GM23338 (cell line): ENCODE data around the gene SNAPC4. TPM values are rescaled to one million over a fixed set of nuclear protein-coding genes. Genes with fewer than 3 reads are reported as not detected.

Experiments used
- ATAC-seq: fragments of 200-7000 bp; cut with Tn5 transposase; 3 replicates; pipeline ENCODE4 v1.9.1; 2020
- DNase-seq: peaks from one replicate; pipeline ENCODE4 v3.0.0-alpha.2; 2015; ENCODE audit warnings: low spot score
- H2AFZ ChIP-seq: fragments of 200-600 bp; sonication (generic); 2 replicates; pipeline ENCODE4 v1.8.0; 2016; ENCODE audit warnings: antibody characterized with exemption, mild to moderate bottlenecking, moderate library complexity
- H3F3A ChIP-seq: fragments of 200-600 bp; sonication (generic); replicated peaks from 2 replicates; pipeline ENCODE4 v1.8.0; 2017; ENCODE audit warnings: antibody characterized with exemption, mixed run types, low read depth
- H3K27ac ChIP-seq: fragments of 200-600 bp; sonication (generic); 2 replicates; pipeline ENCODE4 v1.6.1; 2016; ENCODE audit warnings: low read depth
- H3K27me3 ChIP-seq: fragments of 200-600 bp; sonication (generic); 2 replicates; pipeline ENCODE4 v1.8.0; 2016; ENCODE audit warnings: mild to moderate bottlenecking, mixed run types, moderate library complexity; ENCODE audit not compliant: insufficient read depth
- H3K36me3 ChIP-seq: fragments of 200-600 bp; sonication (generic); 2 replicates; pipeline ENCODE4 v1.8.0; 2016; ENCODE audit warnings: mild to moderate bottlenecking; ENCODE audit not compliant: insufficient read depth
- H3K4me1 ChIP-seq: fragments of 200-600 bp; sonication (generic); 2 replicates; pipeline ENCODE4 v1.8.0; 2016; ENCODE audit warnings: mild to moderate bottlenecking, moderate library complexity; ENCODE audit not compliant: insufficient read depth
- H3K4me2 ChIP-seq: fragments of 200-600 bp; sonication (generic); 2 replicates; pipeline ENCODE4 v1.7.1; 2017; ENCODE audit warnings: mixed run types
- H3K4me3 ChIP-seq: fragments of 200-600 bp; sonication (generic); 2 replicates; pipeline ENCODE4 v1.6.1; 2016; ENCODE audit warnings: mixed run types
- H3K79me2 ChIP-seq: fragments of 200-600 bp; sonication (generic); replicated peaks from 2 replicates; pipeline ENCODE4 v1.8.0; 2017; ENCODE audit warnings: mild to moderate bottlenecking; ENCODE audit not compliant: insufficient read depth
- H3K9me2 ChIP-seq: fragments of 200-600 bp; sonication (generic); 2 replicates; pipeline ENCODE4 v1.8.0; 2017; ENCODE audit not compliant: insufficient read depth
- H4K20me1 ChIP-seq: fragments of 200-600 bp; sonication (generic); replicated peaks from 2 replicates; pipeline ENCODE4 v1.8.0; 2017; ENCODE audit warnings: mild to moderate bottlenecking; ENCODE audit not compliant: insufficient read depth
- H3K27ac Mint-ChIP-seq: 2 replicates; pipeline ENCODE4 v1.8.0; 2020; ENCODE audit warnings: inconsistent platforms, mild to moderate bottlenecking, moderate library complexity, mixed read lengths
- H3K27me3 Mint-ChIP-seq: 3 replicates; pipeline ENCODE4 v1.8.0; 2022; ENCODE audit warnings: low read depth, mild to moderate bottlenecking, moderate library complexity, mixed read lengths, inconsistent platforms; ENCODE audit not compliant: insufficient read depth, poor library complexity
- H3K36me3 Mint-ChIP-seq: 3 replicates; pipeline ENCODE4 v1.8.0; 2021; ENCODE audit warnings: low read depth, mild to moderate bottlenecking, inconsistent platforms, moderate library complexity, mixed read lengths
- H3K4me1 Mint-ChIP-seq: 3 replicates; pipeline ENCODE4 v1.8.0; 2020; ENCODE audit warnings: mild to moderate bottlenecking, inconsistent platforms, mixed read lengths
- H3K4me3 Mint-ChIP-seq: 3 replicates; pipeline ENCODE4 v1.8.0; 2021; ENCODE audit warnings: moderate library complexity, mild to moderate bottlenecking, inconsistent platforms, mixed read lengths
- H3K9me3 Mint-ChIP-seq: 3 replicates; pipeline ENCODE4 v1.8.0; 2020; ENCODE audit warnings: moderate library complexity, mild to moderate bottlenecking, inconsistent platforms, mixed read lengths
- CREB1 ChIP-seq: fragments of 250-450 bp; sonication (Bioruptor Pico); IDR thresholded peaks from 2 replicates; pipeline ENCODE4 v1.5.0; 2020; ENCODE audit warnings: low read depth, mild to moderate bottlenecking, moderate library complexity
- ETS1 ChIP-seq: IDR thresholded peaks from 2 replicates; pipeline ENCODE4 v1.6.1; 2016; ENCODE audit warnings: antibody characterized with exemption
- EZH2phosphoT487 ChIP-seq: fragments of 200-600 bp; sonication (generic); IDR thresholded peaks from one replicate; pipeline ENCODE4 v1.8.1; 2018; ENCODE audit warnings: antibody characterized with exemption; ENCODE audit not compliant: unreplicated experiment
- POLR2AphosphoS5 ChIP-seq: IDR thresholded peaks from 2 replicates; pipeline ENCODE4 v1.6.1; 2016; ENCODE audit warnings: antibody characterized with exemption, low read depth
- STAT1 ChIP-seq: IDR thresholded peaks from one replicate; pipeline ENCODE4 v1.6.1; 2016; ENCODE audit warnings: antibody characterized with exemption; ENCODE audit not compliant: unreplicated experiment
- ZNF114 ChIP-seq: fragments of 250-450 bp; sonication (Bioruptor Pico); IDR thresholded peaks from 2 replicates; pipeline ENCODE4 v1.5.0; 2020; ENCODE audit warnings: mild to moderate bottlenecking, moderate library complexity
- ZNF462 ChIP-seq: fragments of 250-450 bp; sonication (Bioruptor Pico); IDR thresholded peaks from 2 replicates; pipeline ENCODE4 v1.5.0; 2020; ENCODE audit warnings: mild to moderate bottlenecking, moderate library complexity
- polyA plus RNA-seq: library from polyadenylated mRNA; unstranded; fragments of >200 nt; fragmentation: Nextera tagmentation; extraction: Ambion mirVana; gene quantifications from 2 replicates; pipeline ENCODE4 v1.2.1, GENCODE V29; 2016
- total RNA-seq: library from RNA; depleted of rRNA; stranded (reverse); fragments of >200 nt; shearing (Covaris generic); gene quantifications from 2 replicates; pipeline ENCODE4 v1.2.3, GENCODE V29; 2014

The SNAPC4 gene
- total and polyA plus RNA-seq, 2 experiments from 2014 or later = 8.8 to 22.7 TPM

GRCh38 chr9:136434580-136435169 is 34.7 kb upstream of the SNAPC4 start:
- H3K79me2 ChIP-seq = peaks cover 29% of the 10 kb centered on the region

More at GRCh38 chr9:136434580-136435169, 34.7 kb upstream of the SNAPC4 start:
- TF ChIP-seq STAT1 (no peak), POLR2AphosphoS5 (no peak), EZH2phosphoT487 (no peak), ZNF114 (CRISPR knock-in tag) (no peak), CREB1 (no peak), ZNF462 (CRISPR knock-in tag) (no peak), ETS1 (no peak)
- Histone ChIP-seq H3K4me2 (no peak overlapping the region), H3K27ac (no peak overlapping the region), H4K20me1 (peaks cover 14% of the 10 kb centered on the region; the same call in 1 of the 2 replicates), H3K27me3 (no peaks in the 10 kb centered on the region), H3K4me3 (no peak overlapping the region), H2AFZ (no peak overlapping the region), H3F3A (no peaks in the 10 kb centered on the region), H3K9me2 (no peaks in the 10 kb centered on the region), H3K36me3 (no peaks in the 10 kb centered on the region), H3K4me1 (no peaks in the 10 kb centered on the region)
- H3K9me3 Mint-ChIP-seq = no peaks in the 10 kb centered on the region
- DNase-seq (no peak), ATAC-seq (no peak)
- H3K4me1 Mint-ChIP-seq = peaks cover 18% of the 10 kb centered on the region
- H3K4me3 Mint-ChIP-seq = no peak overlapping the region
- no peaks in the 10 kb centered on the region; the same call in 1 of the 3 replicates for H3K36me3 Mint-ChIP-seq
- H3K27me3 Mint-ChIP-seq = peaks cover 8% of the 10 kb centered on the region
- H3K27ac Mint-ChIP-seq = no peak overlapping the region
